ENCODE measurements around the gene METTL5.

Gene METTL5

DNA sequence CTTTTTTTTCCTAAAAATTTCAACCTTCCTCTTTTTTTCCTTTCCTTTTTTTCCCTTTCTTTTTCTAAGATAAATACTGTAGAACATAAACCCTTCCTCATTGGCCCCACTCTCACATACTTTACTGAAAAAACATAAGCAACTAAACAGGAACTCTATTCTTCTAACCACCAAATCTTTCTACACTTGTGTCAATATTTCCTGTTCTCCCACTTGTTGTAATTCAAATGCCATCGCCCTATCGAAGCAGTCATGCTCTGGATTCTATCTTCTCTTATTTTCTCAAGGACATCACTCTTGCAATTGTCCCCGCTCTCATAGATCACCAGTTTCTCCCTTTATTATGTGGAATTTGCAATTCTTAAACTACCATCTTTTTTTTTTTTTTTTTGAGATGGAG lies 46.3 kb downstream of the METTL5 start:
- no peak for DNase-seq

DNA sequence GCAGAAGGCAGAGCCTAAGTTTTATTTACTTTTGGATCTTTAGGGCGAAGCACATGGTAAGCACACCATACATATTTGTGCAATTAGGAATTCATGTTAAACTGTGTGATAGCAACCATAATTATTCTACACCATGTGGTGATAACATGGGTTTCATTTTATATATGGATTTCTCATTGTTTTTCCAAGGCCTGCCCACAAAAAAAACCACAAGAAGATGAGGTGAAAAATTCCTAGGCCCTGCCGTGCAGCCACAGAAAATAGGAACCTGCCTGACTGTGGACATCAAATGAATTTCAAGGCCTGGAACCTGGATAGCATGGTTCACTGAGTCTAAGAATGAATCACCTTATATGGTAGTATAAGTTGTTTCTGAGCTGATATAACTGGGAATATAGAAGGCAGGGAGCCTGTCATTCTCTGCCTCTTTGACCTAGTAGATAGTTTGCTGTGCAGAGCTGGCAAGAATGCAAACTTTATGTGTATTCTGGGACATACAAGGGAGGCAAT lies 48.4 kb downstream of the METTL5 start:
- no peak for DNase-seq

DNA sequence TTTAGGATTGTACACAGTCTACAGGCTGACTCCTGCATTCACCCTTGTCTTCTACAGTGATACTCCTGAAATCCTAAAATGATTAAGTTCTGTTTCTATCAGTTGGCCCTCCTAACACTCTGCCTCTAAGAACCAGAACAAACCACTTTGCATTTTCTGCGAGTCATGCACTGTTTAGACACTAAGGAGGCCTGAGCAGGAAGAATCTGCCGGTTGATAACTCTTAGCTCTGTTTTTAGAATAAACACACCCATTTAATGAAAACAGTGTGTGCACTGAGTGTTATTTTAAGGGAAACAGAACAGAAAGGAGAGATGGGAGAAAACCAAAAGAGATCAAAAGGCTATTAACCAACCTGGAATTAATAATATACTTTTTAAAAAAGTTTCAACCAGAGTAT lies 48.9 kb downstream of the METTL5 start:
- DNase-seq, result peak; percentile 12

DNA sequence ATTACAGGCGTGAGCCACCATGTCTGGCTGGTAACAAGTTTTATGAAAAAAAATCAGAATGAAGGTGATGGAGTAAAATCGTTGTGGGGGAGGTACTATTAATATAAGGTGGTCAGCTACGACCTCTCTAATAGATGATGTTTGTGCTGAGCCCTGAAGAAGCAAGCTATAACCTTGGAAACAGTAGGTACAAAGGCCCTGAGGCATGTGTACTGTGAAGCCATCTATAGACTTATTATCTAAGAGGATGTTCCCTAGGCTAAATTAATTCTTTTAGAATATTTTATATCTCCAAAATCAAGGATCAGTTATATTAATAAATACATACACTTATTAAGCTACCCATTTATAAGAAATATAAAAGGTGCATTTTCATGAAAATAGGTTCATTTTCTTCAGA lies 49.4 kb downstream of the METTL5 start:
- no peak for DNase-seq

DNA sequence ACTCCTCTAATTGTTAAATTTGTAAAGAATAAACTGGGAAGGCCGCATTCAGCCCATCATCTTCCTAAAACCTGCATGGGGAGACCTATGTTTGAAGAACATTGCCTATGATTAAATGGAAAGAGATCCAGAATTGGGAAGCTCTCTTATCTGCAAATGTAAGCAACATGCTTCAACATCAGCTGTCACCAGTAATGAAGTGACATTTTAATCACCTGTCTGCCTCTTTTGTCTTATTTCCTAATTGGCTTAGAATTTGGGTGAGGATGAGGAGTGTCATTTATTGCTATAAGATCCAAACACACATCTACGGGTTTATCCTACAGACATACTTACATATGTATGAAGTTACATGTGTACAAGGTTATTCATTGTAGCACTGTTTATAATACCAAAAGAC lies 52.1 kb downstream of the METTL5 start:
- no peak for DNase-seq

DNA sequence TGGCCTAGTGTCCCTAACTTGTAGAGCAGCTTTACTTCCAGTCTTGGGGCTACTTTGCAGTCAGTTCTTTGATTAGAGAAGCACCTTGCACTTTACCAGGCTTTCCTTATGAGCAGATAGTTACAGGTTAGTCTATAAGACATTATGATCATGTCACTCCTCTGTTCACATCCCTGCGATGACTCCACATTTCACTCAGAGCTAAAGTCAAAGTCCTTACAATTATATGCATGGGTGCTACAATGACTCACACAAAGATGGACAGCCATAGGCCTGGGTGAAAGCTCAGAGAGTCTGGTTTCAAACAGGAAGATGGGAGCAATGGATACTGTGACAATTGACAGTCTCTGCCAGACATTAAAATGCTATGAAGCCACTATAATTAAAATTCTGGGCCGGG lies 53.1 kb downstream of the METTL5 start:
- DNase-seq, result no peak

DNA sequence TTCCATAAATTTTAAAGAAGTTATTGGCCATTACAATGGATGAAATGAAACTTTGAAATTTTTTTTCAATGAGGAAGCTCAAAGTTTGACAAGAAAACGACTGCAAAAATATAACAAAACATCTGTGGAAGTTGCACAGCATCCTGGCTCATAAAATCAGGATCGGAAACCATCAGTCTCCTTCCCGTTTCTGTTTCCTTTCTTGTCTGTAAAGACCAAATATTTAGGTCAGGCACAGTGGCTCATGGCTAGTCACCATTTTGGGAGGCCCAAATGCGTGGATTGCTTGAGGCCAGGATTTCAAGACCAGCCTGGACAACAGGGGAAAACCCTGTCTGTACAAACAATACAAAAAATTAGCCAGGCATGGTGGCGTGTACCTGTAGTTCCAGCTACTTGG lies 53.7 kb downstream of the METTL5 start:
- no peak for DNase-seq

DNA sequence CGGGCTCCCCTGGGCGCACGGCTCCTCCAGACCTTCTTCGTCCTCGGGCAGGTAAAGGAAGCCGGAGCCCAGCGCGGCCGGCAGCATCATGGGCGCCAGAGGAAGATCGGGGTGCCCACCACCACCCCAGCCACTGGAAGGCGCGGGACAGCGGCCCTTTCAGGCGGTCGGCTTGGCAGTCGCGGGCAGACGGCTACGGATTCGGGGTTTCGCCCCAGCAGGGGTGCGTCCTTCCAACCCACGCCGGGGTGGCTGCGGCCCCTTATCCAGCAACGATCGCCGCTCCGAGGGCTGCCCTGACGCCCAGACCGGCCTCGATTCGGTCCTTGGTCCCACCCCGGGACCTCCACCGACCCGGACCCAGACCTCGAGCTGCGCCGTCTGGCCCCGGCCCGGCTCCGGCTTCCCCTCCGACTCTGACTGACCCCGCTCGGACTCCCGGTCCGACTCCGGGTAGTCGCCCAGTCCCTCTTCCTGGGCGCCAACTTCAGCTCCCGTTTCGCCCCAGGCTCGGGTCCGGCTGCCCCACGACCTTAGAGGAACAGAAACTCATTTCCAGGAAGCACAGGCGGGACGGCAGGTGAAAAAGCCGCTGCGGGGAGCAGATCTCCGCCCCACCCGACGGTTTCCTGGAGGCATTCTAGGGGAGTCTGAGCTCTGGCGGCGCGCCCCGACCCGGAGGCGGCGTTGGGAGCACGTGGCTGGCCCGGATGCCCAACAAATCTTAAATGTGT lies 56.3 kb downstream of the METTL5 start:
- peak; percentile 37 for DNase-seq

DNA sequence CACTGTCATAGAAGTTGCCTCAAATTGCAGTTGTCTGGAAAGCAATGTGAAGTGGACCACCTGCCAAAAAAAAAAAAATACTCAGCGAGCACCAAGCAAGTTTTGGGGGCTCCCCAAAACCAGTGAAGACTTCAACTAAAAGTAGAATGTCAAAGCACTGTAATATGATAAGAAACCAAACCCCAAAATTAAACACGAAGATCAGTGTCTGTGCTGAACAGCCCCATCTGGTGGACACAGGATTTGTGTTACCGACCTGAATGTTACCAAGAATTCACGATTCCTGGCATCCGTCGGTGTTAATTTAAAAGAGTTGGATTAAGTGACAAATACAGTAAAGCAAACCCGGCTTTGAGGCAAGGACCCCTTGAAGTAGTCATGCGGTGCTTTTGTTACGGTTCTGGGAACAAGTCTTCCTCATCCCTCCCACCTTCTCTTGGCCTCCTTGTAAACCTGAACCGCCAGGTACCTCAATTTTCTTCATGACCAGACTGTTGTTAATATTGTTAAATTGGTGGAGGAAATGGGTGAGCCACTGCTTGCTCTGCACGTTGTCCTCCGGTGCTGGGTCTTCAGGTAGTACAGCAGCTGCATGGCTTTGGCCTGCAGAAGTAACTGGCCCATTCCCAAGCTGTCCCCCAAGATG lies 57.3 kb downstream of the METTL5 start:
- peak; percentile 75 for DNase-seq

DNA sequence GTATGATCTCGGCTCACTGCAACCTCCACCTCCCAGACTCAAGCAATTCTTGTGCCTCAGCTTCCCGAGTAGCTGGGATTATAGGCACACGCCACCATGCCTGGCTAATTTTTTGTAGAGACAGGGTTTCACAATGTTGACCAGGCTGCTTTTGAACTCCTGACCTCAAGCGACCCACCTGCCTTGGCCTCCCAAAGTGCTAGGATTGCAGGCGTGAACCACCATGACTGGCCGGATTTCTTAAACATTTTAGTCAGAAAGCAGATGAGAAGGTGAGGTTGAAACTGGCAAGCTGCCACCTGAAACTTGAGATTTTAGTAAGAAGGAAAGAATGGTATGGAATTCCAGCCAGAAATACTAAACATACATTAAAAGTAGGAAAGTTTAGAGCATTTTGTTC lies 59.2 kb downstream of the METTL5 start:
- DNase-seq, result no peak

DNA sequence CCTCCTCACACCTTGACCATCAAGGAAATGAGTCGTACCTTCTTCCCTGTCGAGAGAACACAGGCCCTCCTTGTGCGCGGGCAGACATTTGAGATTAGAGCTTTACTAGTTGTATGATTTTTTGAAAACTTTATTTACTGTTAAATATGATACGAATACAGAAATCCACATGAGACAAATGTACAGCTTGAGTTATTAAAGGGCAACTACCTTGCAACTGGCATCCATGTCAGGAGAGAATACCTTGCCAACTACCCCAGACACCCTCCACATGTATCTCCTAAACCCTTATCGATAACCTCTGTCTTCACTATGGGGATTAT lies 62.8 kb downstream of the METTL5 start:
- peak; percentile 39 for DNase-seq

All from activated CD4-positive, alpha-beta T cell treated with anti-CD3 and anti-CD28 coated beads, Interleukin-2, Interleukin-6, amounts not matched to agents 100 ng/mL and 50 ng/mL, durations not matched to agents 16 hours and 8 hours (primary cell).